RWPE2 (cell line): ENCODE measurements around the gene CASP4.
A peak's percentile ranks its signal among the peaks of the same experiment; 100 is the strongest.

Experiments
- ATAC-seq: fragments of 200-7000 bp; cut with Tn5 transposase; 3 replicates; pipeline ENCODE4 v1.9.1; 2021; ENCODE audit warnings: low read depth
- DNase-seq: peaks from one replicate; pipeline ENCODE4 v3.0.0-alpha.2; 2020; ENCODE audit warnings: low spot score
- H3K27ac ChIP-seq: fragments of 450-650 bp; 2 replicates; pipeline ENCODE4 v1.5.1; 2017; ENCODE audit warnings: mild to moderate bottlenecking; ENCODE audit not compliant: poor library complexity, severe bottlenecking
- H3K27me3 ChIP-seq: fragments of 250-450 bp; sonication (Bioruptor Pico); 2 replicates; pipeline ENCODE4 v1.5.1; 2021; ENCODE audit warnings: mild to moderate bottlenecking, moderate library complexity; ENCODE audit not compliant: insufficient read depth, poor library complexity, severe bottlenecking
- H3K36me3 ChIP-seq: fragments of 250-450 bp; sonication (Bioruptor Pico); 2 replicates; pipeline ENCODE4 v1.5.1; 2020; ENCODE audit warnings: low read depth, mild to moderate bottlenecking, moderate library complexity
- H3K4me1 ChIP-seq: fragments of 250-450 bp; sonication (Bioruptor Pico); 2 replicates; pipeline ENCODE4 v1.5.1; 2021; ENCODE audit warnings: mild to moderate bottlenecking, moderate library complexity; ENCODE audit not compliant: insufficient read depth, poor library complexity, severe bottlenecking
- H3K4me3 ChIP-seq: fragments of 250-450 bp; sonication (Bioruptor Pico); 2 replicates; pipeline ENCODE4 v1.5.1; 2021; ENCODE audit warnings: mild to moderate bottlenecking, moderate library complexity; ENCODE audit not compliant: severe bottlenecking
- H3K9me3 ChIP-seq: fragments of 250-450 bp; sonication (Bioruptor Pico); 2 replicates; pipeline ENCODE4 v1.5.1; 2021; ENCODE audit warnings: mild to moderate bottlenecking, moderate library complexity; ENCODE audit not compliant: severe bottlenecking
- TF ChIP-seq, protein P1 (sequence below): fragments of 450-650 bp; IDR thresholded peaks from one replicate; pipeline ENCODE4 v1.5.1; 2017; ENCODE audit warnings: mild to moderate bottlenecking, moderate library complexity; ENCODE audit not compliant: poor library complexity, severe bottlenecking

The CASP4 gene

DNA sequence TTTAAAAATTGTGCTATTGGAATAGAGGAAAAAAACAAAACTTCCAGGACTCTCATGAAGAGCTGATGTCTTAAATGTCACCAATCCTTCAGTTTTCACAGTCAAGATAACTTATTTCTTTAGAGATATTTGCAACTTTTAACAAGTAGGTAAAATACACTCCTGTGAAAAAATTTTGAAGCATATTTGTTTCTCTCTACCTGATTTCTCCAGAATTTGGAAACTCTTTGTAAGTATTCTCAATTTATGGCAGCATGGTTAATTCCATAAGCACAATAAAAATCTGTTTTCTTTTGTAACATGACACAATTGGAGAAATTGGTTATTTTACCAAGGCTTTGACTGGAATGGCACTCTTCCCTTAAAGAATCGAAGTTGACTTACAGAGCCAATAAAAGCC is 4.1 kb downstream of the CASP4 start:
- no peak for ATAC-seq
- peaks cover 27% of the 10 kb centered on the region for H3K4me1 ChIP-seq
- DNase-seq, result no peak
- no peaks in the 10 kb centered on the region for H3K27me3 ChIP-seq
- peaks cover 31% of the 10 kb centered on the region for H3K36me3 ChIP-seq
- no peaks in the 10 kb centered on the region for H3K9me3 ChIP-seq
- H3K27ac ChIP-seq, result no peak overlapping the region
- TF ChIP-seq, protein P1, sequence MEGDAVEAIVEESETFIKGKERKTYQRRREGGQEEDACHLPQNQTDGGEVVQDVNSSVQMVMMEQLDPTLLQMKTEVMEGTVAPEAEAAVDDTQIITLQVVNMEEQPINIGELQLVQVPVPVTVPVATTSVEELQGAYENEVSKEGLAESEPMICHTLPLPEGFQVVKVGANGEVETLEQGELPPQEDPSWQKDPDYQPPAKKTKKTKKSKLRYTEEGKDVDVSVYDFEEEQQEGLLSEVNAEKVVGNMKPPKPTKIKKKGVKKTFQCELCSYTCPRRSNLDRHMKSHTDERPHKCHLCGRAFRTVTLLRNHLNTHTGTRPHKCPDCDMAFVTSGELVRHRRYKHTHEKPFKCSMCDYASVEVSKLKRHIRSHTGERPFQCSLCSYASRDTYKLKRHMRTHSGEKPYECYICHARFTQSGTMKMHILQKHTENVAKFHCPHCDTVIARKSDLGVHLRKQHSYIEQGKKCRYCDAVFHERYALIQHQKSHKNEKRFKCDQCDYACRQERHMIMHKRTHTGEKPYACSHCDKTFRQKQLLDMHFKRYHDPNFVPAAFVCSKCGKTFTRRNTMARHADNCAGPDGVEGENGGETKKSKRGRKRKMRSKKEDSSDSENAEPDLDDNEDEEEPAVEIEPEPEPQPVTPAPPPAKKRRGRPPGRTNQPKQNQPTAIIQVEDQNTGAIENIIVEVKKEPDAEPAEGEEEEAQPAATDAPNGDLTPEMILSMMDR, result no peak
- no peak overlapping the region for H3K4me3 ChIP-seq

GRCh38 chr11:104962852-104963251 is 5.5 kb downstream of the CASP4 start:
- Histone ChIP-seq H3K4me3 (no peak overlapping the region), H3K27ac (no peak overlapping the region), H3K27me3 (no peaks in the 10 kb centered on the region), H3K4me1 (peaks cover 23% of the 10 kb centered on the region), H3K36me3 (peaks cover 31% of the 10 kb centered on the region), H3K9me3 (no peaks in the 10 kb centered on the region)
- TF ChIP-seq, protein P1, result no peak
- no peak for ATAC-seq
- DNase-seq, result no peak

DNA sequence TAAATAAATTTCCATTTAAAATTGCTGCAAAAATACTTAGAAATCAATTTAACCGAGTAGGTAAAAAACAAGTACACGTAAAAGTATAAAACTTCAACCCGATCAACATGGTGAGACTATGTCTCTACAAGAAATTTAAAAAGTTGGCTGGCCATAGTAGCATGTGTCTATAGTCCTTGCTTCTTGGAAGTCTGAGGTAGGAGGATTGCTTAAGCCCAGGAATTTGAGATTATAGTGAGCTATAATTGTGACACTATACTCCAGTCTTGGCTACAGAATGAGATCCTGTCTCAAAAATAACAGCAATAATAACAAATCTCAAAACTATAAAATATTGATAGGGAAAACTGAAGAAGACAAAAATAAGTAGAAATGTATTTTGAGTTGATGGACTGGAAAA is 11.1 kb downstream of the CASP4 start:
- DNase-seq (no peak), ATAC-seq (no peak)
- Histone ChIP-seq H3K27me3 (no peaks in the 10 kb centered on the region), H3K9me3 (no peaks in the 10 kb centered on the region), H3K4me3 (no peak overlapping the region), H3K36me3 (peaks cover 35% of the 10 kb centered on the region), H3K4me1 (peaks cover 19% of the 10 kb centered on the region), H3K27ac (no peak overlapping the region)
- TF ChIP-seq, protein P1, result no peak

GRCh38 chr11:104956528-104956927 is 11.8 kb downstream of the CASP4 start:
- no peak overlapping the region for H3K4me3 ChIP-seq
- H3K9me3 ChIP-seq, result no peaks in the 10 kb centered on the region
- peaks cover 36% of the 10 kb centered on the region for H3K36me3 ChIP-seq
- H3K4me1 ChIP-seq, result peaks cover 19% of the 10 kb centered on the region
- ATAC-seq (peak; percentile 94), DNase-seq (no peak)
- TF ChIP-seq, protein P1, result no peak
- no peaks in the 10 kb centered on the region for H3K27me3 ChIP-seq
- H3K27ac ChIP-seq, result no peak overlapping the region

DNA sequence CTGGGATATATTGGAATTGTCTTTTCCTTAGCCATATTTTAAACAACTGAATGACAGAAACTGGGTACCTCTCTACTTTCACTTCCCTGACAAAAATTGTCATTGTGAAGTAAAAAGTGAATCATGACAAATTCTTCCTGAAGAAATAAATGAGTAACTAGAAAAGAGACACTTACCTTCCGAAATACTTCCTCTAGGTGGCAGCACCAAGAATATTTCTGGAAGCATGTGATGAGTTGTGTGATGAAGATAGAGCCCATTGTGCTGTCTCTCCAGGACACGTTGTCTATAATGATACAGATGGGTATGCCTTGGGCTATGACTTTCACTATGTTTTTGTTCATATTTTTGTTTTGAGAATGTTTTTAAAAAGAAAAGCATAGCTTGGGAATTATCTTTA is 21.5 kb downstream of the CASP4 start:
- ATAC-seq (peak; percentile 73), DNase-seq (no peak)

More for the DNA sequence above, 21.5 kb downstream of the CASP4 start:
- Histone ChIP-seq H3K9me3 (no peaks in the 10 kb centered on the region), H3K4me3 (no peak overlapping the region), H3K36me3 (peaks cover 72% of the 10 kb centered on the region), H3K4me1 (no peaks in the 10 kb centered on the region), H3K27ac (no peak overlapping the region), H3K27me3 (no peaks in the 10 kb centered on the region)
- TF ChIP-seq, protein P1, result peak; percentile 80
